ENCODE results near the gene ARF3. TPM values are rescaled to one million over a fixed set of nuclear protein-coding genes. Genes with fewer than 3 reads are reported as not detected.
"Not testable (repeated sequence)": the region's sequence is repeated elsewhere in the genome, so short reads cannot be mapped to it uniquely, and the experiment has no call there.

Gene ARF3
- total RNA-seq, 1 donor from 2014 or later, result 67.7 TPM

GRCh38 chr12:48933664-48934311 is 23.5 kb downstream of the ARF3 start:
- no peak for FAIRE-seq
- DNase-seq (ENCODE audit: low spot score in 2 of 2), result no peak

- FAIRE-seq (no peak), DNase-seq (ENCODE audit: low spot score in 2 of 2) (no peak)
Observed at GRCh38 chr12:48932878-48933277, 24.4 kb downstream of the ARF3 start.

GRCh38 chr12:48930475-48930874 is 26.8 kb downstream of the ARF3 start:
- FAIRE-seq, result no peak
- no peak for DNase-seq (ENCODE audit: low spot score in 2 of 2)

- DNase-seq (ENCODE audit: low spot score in 2 of 2) (no peak), FAIRE-seq (no peak)
Observed at GRCh38 chr12:48929551-48929950, 27.7 kb downstream of the ARF3 start.

GRCh38 chr12:48927261-48927660 is 30.0 kb downstream of the ARF3 start:
- FAIRE-seq (no peak), DNase-seq (ENCODE audit: low spot score in 2 of 2) (no peak)

- DNase-seq (ENCODE audit: low spot score in 2 of 2), result peak in 1 of 2 donors; percentile 65
Observed at GRCh38 chr12:48925304-48926011, 31.8 kb downstream of the ARF3 start, which contains the start of gene FKBP11. FKBP11 (minus strand) TSS chr12:48925492; CDS start chr12:48925428, 64 bp downstream.

GRCh38 chr12:48924617-48925303 is 32.5 kb downstream of the ARF3 start:
- DNase-seq (ENCODE audit: low spot score in 2 of 2), result peak; percentile 40 to 52
- FAIRE-seq, result no peak

More at GRCh38 chr12:48925304-48926011, 31.8 kb downstream of the ARF3 start, which contains the start of gene FKBP11:
- FAIRE-seq, result no peak

GRCh38 chr12:48923117-48923516 is 34.2 kb downstream of the ARF3 start:
- FAIRE-seq (no peak), DNase-seq (ENCODE audit: low spot score in 2 of 2) (no peak)

GRCh38 chr12:48917857-48918537 is 39.3 kb downstream of the ARF3 start:
- DNase-seq (ENCODE audit: low spot score in 2 of 2) (no peak), FAIRE-seq (no peak)

- no peak for FAIRE-seq
- DNase-seq (ENCODE audit: low spot score in 2 of 2), result no peak
Observed at GRCh38 chr12:48910196-48910595, 47.1 kb downstream of the ARF3 start.

GRCh38 chr12:48909698-48910097 is 47.6 kb downstream of the ARF3 start:
- FAIRE-seq; DNase-seq (ENCODE audit: low spot score in 2 of 2): not testable (repeated sequence)

- no peak for FAIRE-seq
- no peak for DNase-seq (ENCODE audit: low spot score in 2 of 2)
Observed at GRCh38 chr12:48907245-48907644, 50.0 kb downstream of the ARF3 start.

GRCh38 chr12:48903982-48904411 is 53.3 kb downstream of the ARF3 start:
- no peak for FAIRE-seq
- DNase-seq (ENCODE audit: low spot score in 2 of 2), result peak in 1 of 2 donors; percentile 71

GRCh38 chr12:48903363-48903981 is 53.8 kb downstream of the ARF3 start:
- DNase-seq (ENCODE audit: low spot score in 2 of 2), result no peak
- no peak for FAIRE-seq

GRCh38 chr12:48901278-48901677 is 56.0 kb downstream of the ARF3 start:
- FAIRE-seq (no peak), DNase-seq (ENCODE audit: low spot score in 2 of 2) (no peak)

GRCh38 chr12:48899651-48900050 is 57.6 kb downstream of the ARF3 start:
- no peak for FAIRE-seq
- no peak for DNase-seq (ENCODE audit: low spot score in 2 of 2)

- DNase-seq (ENCODE audit: low spot score in 2 of 2), result no peak
Observed at GRCh38 chr12:48894271-48894670, 63.0 kb downstream of the ARF3 start.

GRCh38 chr12:48890657-48891418 is 66.4 kb downstream of the ARF3 start:
- DNase-seq (ENCODE audit: low spot score in 2 of 2), result peak; percentile 24 to 69
- FAIRE-seq, result no peak

More at GRCh38 chr12:48894271-48894670, 63.0 kb downstream of the ARF3 start:
- no peak for FAIRE-seq

- FAIRE-seq (no peak), DNase-seq (ENCODE audit: low spot score in 2 of 2) (no peak)
Observed at GRCh38 chr12:48889679-48890078, 67.6 kb downstream of the ARF3 start.
